ENCODE measurements around the gene NDST3. TPM values are rescaled to one million over a fixed set of nuclear protein-coding genes. Genes with fewer than 3 reads are reported as not detected.

Gene NDST3
- total RNA-seq, 1 donor from 2014 or later: 5.7 TPM

- Mint-ChIP-seq H3K9me3 (no peaks in the 10 kb centered on the region), H3K4me1 (no peaks in the 10 kb centered on the region), H3K4me3 (no peak overlapping the region), H3K27me3 (ENCODE audit: low read depth) (no peaks in the 10 kb centered on the region), H3K36me3 (ENCODE audit: low read depth) (no peaks in the 10 kb centered on the region), H3K27ac (ENCODE audit: unreplicated experiment) (no peak overlapping the region)
- TF ChIP-seq CTCF (conservative IDR thresholded peaks at IDR 0.05): no peak
- no peak for DNase-seq (ENCODE audit: low read depth, low spot score)
Measured at GRCh38 chr4:118171381-118171780, 137.1 kb downstream of the NDST3 start.

- H3K27ac Mint-ChIP-seq (ENCODE audit: unreplicated experiment): no peak overlapping the region
Measured at GRCh38 chr4:118173126-118173525, 138.8 kb downstream of the NDST3 start.

GRCh38 chr4:118173956-118174725 is 139.9 kb downstream of the NDST3 start:
- H3K4me1 Mint-ChIP-seq: no peaks in the 10 kb centered on the region
- no peaks in the 10 kb centered on the region for H3K27me3 Mint-ChIP-seq (ENCODE audit: low read depth)
- no peak overlapping the region for H3K27ac Mint-ChIP-seq (ENCODE audit: unreplicated experiment)
- H3K4me3 Mint-ChIP-seq: no peak overlapping the region
- H3K9me3 Mint-ChIP-seq: peaks cover 2% of the 10 kb centered on the region
- no peak for TF ChIP-seq CTCF (conservative IDR thresholded peaks at IDR 0.05)
- DNase-seq (ENCODE audit: low read depth, low spot score): no peak
- no peaks in the 10 kb centered on the region for H3K36me3 Mint-ChIP-seq (ENCODE audit: low read depth)

More at GRCh38 chr4:118173126-118173525, 138.8 kb downstream of the NDST3 start:
- Mint-ChIP-seq H3K4me1 (no peaks in the 10 kb centered on the region), H3K9me3 (peaks cover under 1% of the 10 kb centered on the region), H3K4me3 (no peak overlapping the region), H3K27me3 (ENCODE audit: low read depth) (no peaks in the 10 kb centered on the region), H3K36me3 (ENCODE audit: low read depth) (no peaks in the 10 kb centered on the region)
- no peak for DNase-seq (ENCODE audit: low read depth, low spot score)
- TF ChIP-seq CTCF (conservative IDR thresholded peaks at IDR 0.05): no peak

GRCh38 chr4:118175506-118175905 is 141.2 kb downstream of the NDST3 start:
- TF ChIP-seq CTCF (conservative IDR thresholded peaks at IDR 0.05): no peak

GRCh38 chr4:118177126-118177525 is 142.8 kb downstream of the NDST3 start:
- H3K27me3 Mint-ChIP-seq (ENCODE audit: low read depth): no peaks in the 10 kb centered on the region
- no peak for DNase-seq (ENCODE audit: low read depth, low spot score)
- TF ChIP-seq CTCF (conservative IDR thresholded peaks at IDR 0.05): no peak
- peaks cover 2% of the 10 kb centered on the region for H3K9me3 Mint-ChIP-seq
- no peak overlapping the region for H3K27ac Mint-ChIP-seq (ENCODE audit: unreplicated experiment)
- H3K36me3 Mint-ChIP-seq (ENCODE audit: low read depth): no peaks in the 10 kb centered on the region
- H3K4me1 Mint-ChIP-seq: no peaks in the 10 kb centered on the region
- H3K4me3 Mint-ChIP-seq: no peak overlapping the region

More at GRCh38 chr4:118175506-118175905, 141.2 kb downstream of the NDST3 start:
- H3K9me3 Mint-ChIP-seq: peaks cover 2% of the 10 kb centered on the region
- H3K27me3 Mint-ChIP-seq (ENCODE audit: low read depth): no peaks in the 10 kb centered on the region
- no peak overlapping the region for H3K27ac Mint-ChIP-seq (ENCODE audit: unreplicated experiment)
- no peak for DNase-seq (ENCODE audit: low read depth, low spot score)
- H3K4me1 Mint-ChIP-seq: no peaks in the 10 kb centered on the region
- H3K36me3 Mint-ChIP-seq (ENCODE audit: low read depth): no peaks in the 10 kb centered on the region
- H3K4me3 Mint-ChIP-seq: no peak overlapping the region

Measured in neural crest cell (in vitro differentiated cells).